HG02588 (cell line): ENCODE measurements around the gene RND2.
"Not testable (repeated sequence)": the region's sequence is repeated elsewhere in the genome, so short reads cannot be mapped to it uniquely, and the experiment has no call there.

ENCODE experiments used
- ATAC-seq: cut with Tn5 transposase; IDR thresholded peaks from one replicate; pipeline ENCODE4 v1.9.1; 2021; ENCODE audit warnings: mild to moderate bottlenecking, moderate library complexity; ENCODE audit not compliant: unreplicated experiment

RND2 gene

GRCh38 chr17:43025766-43026537 lies 921 bp downstream of the RND2 start:
- ATAC-seq = no peak

GRCh38 chr17:43026595-43026994 lies 1.6 kb downstream of the RND2 start:
- ATAC-seq = no peak

- no peak for ATAC-seq
Measured at GRCh38 chr17:43027091-43028032, 2.3 kb downstream of the RND2 start.

- no peak for ATAC-seq
Measured at GRCh38 chr17:43028221-43028861, 3.3 kb downstream of the RND2 start.

GRCh38 chr17:43030137-43030767 lies 5.2 kb downstream of the RND2 start:
- no peak for ATAC-seq

GRCh38 chr17:43031666-43032065 lies 6.6 kb downstream of the RND2 start:
- ATAC-seq = no peak

- ATAC-seq = no peak
Measured at GRCh38 chr17:43033948-43034881, 9.2 kb downstream of the RND2 start.

- no peak for ATAC-seq
Measured at GRCh38 chr17:43034894-43035293, 9.9 kb downstream of the RND2 start.

- no peak for ATAC-seq
Measured at GRCh38 chr17:43039646-43040045, 14.6 kb downstream of the RND2 start.

- ATAC-seq = no peak
Measured at GRCh38 chr17:43040655-43041054, 15.6 kb downstream of the RND2 start.

GRCh38 chr17:43042025-43042628 lies 17.1 kb downstream of the RND2 start:
- ATAC-seq = no peak

GRCh38 chr17:43043307-43043706 lies 18.3 kb downstream of the RND2 start:
- ATAC-seq = no peak

GRCh38 chr17:43044024-43044423 lies 19.0 kb downstream of the RND2 start:
- no peak for ATAC-seq

- ATAC-seq = no peak
Measured at GRCh38 chr17:43051969-43052368, 26.9 kb downstream of the RND2 start.

GRCh38 chr17:43053008-43053407 lies 28.0 kb downstream of the RND2 start:
- ATAC-seq = not testable (repeated sequence)

- ATAC-seq = no peak
Measured at GRCh38 chr17:43056051-43056450, 31.0 kb downstream of the RND2 start.

GRCh38 chr17:43062984-43063638 lies 38.1 kb downstream of the RND2 start:
- no peak for ATAC-seq

GRCh38 chr17:43068570-43069367 lies 43.7 kb downstream of the RND2 start:
- ATAC-seq = no peak
